HEK293 (cell line): Measurements from ENCODE around the gene EPN1.

ENCODE experiments used
- CTCF ChIA-PET: fragments of 350-600 bp; formaldehyde crosslinking; extraction: SDS; loops from one replicate; lab custom pipeline; 2021; ENCODE audit warnings: antibody characterized with exemption; lab: Yijun Ruan, JAX
- POLR2A ChIA-PET: fragments of 300-600 bp; formaldehyde crosslinking; extraction: SDS; loops from one replicate; lab custom pipeline; 2020; ENCODE audit warnings: antibody characterized with exemption, inconsistent platforms; lab: Yijun Ruan, JAX
- H3K27ac ChIP-seq: fragments of 200-500 bp; sonication (Bioruptor generic); 2 replicates; pipeline ENCODE4 v1.5.1; 2014; ENCODE audit warnings: low read depth, low read length, control low read depth, inconsistent platforms; ENCODE audit errors: extremely low read depth
- H3K36me3 ChIP-seq, 2 experiments: fragments of 200-500 bp in 1 of 2; sonication (Bioruptor generic) in 1 of 2; 1 replicate in 1 of 2; 2 replicates in 1 of 2; pipeline ENCODE4 v1.5.1; 2014 to 2017; ENCODE audit warnings: inconsistent platforms in 2 of 2, low read length in 2 of 2; ENCODE audit not compliant: control insufficient read depth in 2 of 2, insufficient read depth in 1 of 2
- H3K4me1 ChIP-seq: fragments of 200-500 bp; sonication (Bioruptor generic); 2 replicates; pipeline ENCODE4 v1.5.1; 2014; ENCODE audit warnings: mild to moderate bottlenecking, low read length, inconsistent platforms; ENCODE audit not compliant: control insufficient read depth, insufficient read depth
- H3K4me3 ChIP-seq: 2 replicates; pipeline ENCODE4 v1.5.1; 2011; ENCODE audit warnings: low read depth, mild to moderate bottlenecking, control low read depth, low read length, moderate library complexity
- H3K9me3 ChIP-seq: fragments of 200-500 bp; sonication (Bioruptor generic); 2 replicates; pipeline ENCODE4 v1.5.1; 2014; ENCODE audit warnings: low read depth, low read length, inconsistent platforms; ENCODE audit not compliant: control insufficient read depth, insufficient read depth
- HIC1 ChIP-seq: fragments of 450-650 bp; formaldehyde crosslinking; IDR thresholded peaks from 2 replicates; pipeline ENCODE4 v1.5.1; 2016; ENCODE audit warnings: missing biosample characterization, missing genetic modification characterization
- HOXD13 ChIP-seq: sonication (generic); formaldehyde crosslinking; IDR thresholded peaks from 2 replicates; pipeline ENCODE4 v1.8.0; 2022; ENCODE audit warnings: missing genetic modification reagents, borderline replicate concordance
- KLF10 ChIP-seq: fragments of 450-650 bp; IDR thresholded peaks from 2 replicates; pipeline ENCODE4 v1.5.1; 2018; ENCODE audit warnings: missing biosample characterization, mild to moderate bottlenecking, missing genetic modification characterization
- PRDM6 ChIP-seq: fragments of 450-650 bp; formaldehyde crosslinking; IDR thresholded peaks from 2 replicates; pipeline ENCODE4 v1.5.1; 2017; ENCODE audit warnings: missing biosample characterization, missing genetic modification characterization
- SETDB1 ChIP-seq: IDR thresholded peaks from one replicate; pipeline ENCODE4 v1.6.1; 2017; ENCODE audit warnings: mild to moderate bottlenecking, low read length, moderate library complexity, mixed read lengths; ENCODE audit not compliant: insufficient read length
- SP7 ChIP-seq: fragments of 450-650 bp; formaldehyde crosslinking; IDR thresholded peaks from 2 replicates; pipeline ENCODE4 v1.5.1; 2016; ENCODE audit warnings: missing biosample characterization, missing genetic modification characterization
- ZBTB26 ChIP-seq: fragments of 450-650 bp; formaldehyde crosslinking; optimal IDR thresholded peaks from 2 replicates; pipeline ENCODE3; 2016; ENCODE audit warnings: missing biosample characterization, mild to moderate bottlenecking, missing genetic modification characterization
- ZBTB44 ChIP-seq: fragments of 450-650 bp; IDR thresholded peaks from 2 replicates; pipeline ENCODE4 v1.5.1; 2018; ENCODE audit warnings: missing biosample characterization, mild to moderate bottlenecking, missing genetic modification characterization
- ZNF112 ChIP-seq: fragments of 450-650 bp; formaldehyde crosslinking; IDR thresholded peaks from 2 replicates; pipeline ENCODE4 v1.5.0; 2017; ENCODE audit warnings: missing biosample characterization, missing genetic modification characterization
- ZNF132 ChIP-seq: fragments of 450-650 bp; formaldehyde crosslinking; IDR thresholded peaks from 2 replicates; pipeline ENCODE4 v1.5.1; 2017; ENCODE audit warnings: missing biosample characterization, missing genetic modification characterization, borderline replicate concordance
- ZNF18 ChIP-seq: fragments of 450-650 bp; formaldehyde crosslinking; IDR thresholded peaks from 2 replicates; pipeline ENCODE4 v1.5.1; 2016; ENCODE audit warnings: missing biosample characterization, missing genetic modification characterization
- ZNF354C ChIP-seq: fragments of 450-650 bp; formaldehyde crosslinking; IDR thresholded peaks from 2 replicates; pipeline ENCODE4 v1.5.1; 2016; ENCODE audit warnings: missing biosample characterization, missing genetic modification characterization, low read depth, borderline replicate concordance
- ZNF362 ChIP-seq: fragments of 450-650 bp; formaldehyde crosslinking; IDR thresholded peaks from 2 replicates; pipeline ENCODE4 v1.5.1; 2016; ENCODE audit warnings: missing biosample characterization, missing genetic modification characterization
- ZNF37A ChIP-seq: fragments of 450-650 bp; IDR thresholded peaks from 2 replicates; pipeline ENCODE4 v1.5.1; 2018; ENCODE audit warnings: missing biosample characterization, missing genetic modification characterization
- ZNF398 ChIP-seq: fragments of 450-650 bp; formaldehyde crosslinking; IDR thresholded peaks from 2 replicates; pipeline ENCODE4 v1.5.1; 2017; ENCODE audit warnings: missing biosample characterization, missing genetic modification characterization
- ZNF48 ChIP-seq: fragments of 450-650 bp; formaldehyde crosslinking; IDR thresholded peaks from 2 replicates; pipeline ENCODE4 v1.5.1; 2016; ENCODE audit warnings: missing biosample characterization, missing genetic modification characterization
- ZNF501 ChIP-seq: fragments of 450-650 bp; formaldehyde crosslinking; IDR thresholded peaks from 2 replicates; pipeline ENCODE4 v1.5.1; 2016; ENCODE audit warnings: missing biosample characterization, missing genetic modification characterization
- ZNF530 ChIP-seq: fragments of 450-650 bp; formaldehyde crosslinking; IDR thresholded peaks from 2 replicates; pipeline ENCODE4 v1.5.1; 2016; ENCODE audit warnings: low read depth, missing biosample characterization, missing genetic modification characterization
- ZNF555 ChIP-seq: fragments of 450-650 bp; formaldehyde crosslinking; conservative IDR thresholded peaks from 2 replicates; pipeline ENCODE4 v1.5.1; 2017; ENCODE audit warnings: missing biosample characterization, mild to moderate bottlenecking, missing genetic modification characterization, inconsistent platforms
- ZNF580 ChIP-seq: fragments of 450-650 bp; formaldehyde crosslinking; IDR thresholded peaks from 2 replicates; pipeline ENCODE4 v1.5.1; 2016; ENCODE audit warnings: missing biosample characterization, missing genetic modification characterization
- ZNF677 ChIP-seq: fragments of 450-650 bp; IDR thresholded peaks from 2 replicates; pipeline ENCODE4 v1.5.0; 2018; ENCODE audit warnings: missing biosample characterization, mild to moderate bottlenecking, missing genetic modification characterization, moderate library complexity
- ZSCAN30 ChIP-seq: fragments of 450-650 bp; IDR thresholded peaks from 2 replicates; pipeline ENCODE4 v1.5.1; 2018; ENCODE audit warnings: missing biosample characterization, mild to moderate bottlenecking, missing genetic modification characterization, moderate library complexity

Gene EPN1

GRCh38 chr19:55638864-55639359 lies 36.1 kb upstream of the EPN1 start (continued):
- TF ChIP-seq ZSCAN30 (tag by site-specific recombination) (peak; percentile 31; the same call in 1 of the 2 replicates), ZNF362 (tag by site-specific recombination) (peak; percentile 80), SP7 (tag by site-specific recombination) (peak; percentile 66), ZBTB26 (no peak), PRDM6 (tag by site-specific recombination) (no peak), ZNF18 (tag by site-specific recombination) (no peak), ZNF555 (no peak)

GRCh38 chr19:55640043-55640576 lies 34.9 kb upstream of the EPN1 start:
- ChIA-PET POLR2A (interaction anchor here (1.0 kb wide), 1 partner anchor 178 kb away, joined by 3 read pairs; the partner anchor contains the start of gene ISOC2), CTCF (interaction anchor here (1.0 to 1.3 kb wide), 2 partner anchors 14 to 16 kb away, joined by 4 to 8 read pairs; partner anchors contain the start of gene ZNF784)
- no peak for TF ChIP-seq KLF10
- TF ChIP-seq HIC1 (tag by site-specific recombination) = peak; percentile 40; the same call in 1 of the 2 replicates
- no peak for TF ChIP-seq ZNF555
- no peak for TF ChIP-seq ZNF132 (tag by site-specific recombination)
- TF ChIP-seq ZNF48 (tag by site-specific recombination) = no peak
- 0 out of 2 replicates have a peak, but pooled peaks have one; percentile 5 for TF ChIP-seq ZNF677 (tag by site-specific recombination)
- no peak for TF ChIP-seq ZNF530 (tag by site-specific recombination)
- TF ChIP-seq HOXD13 (CRISPR knock-in tag) = 0 out of 2 replicates have a peak, but pooled peaks have one; percentile 15
- no peak for TF ChIP-seq ZNF398 (tag by site-specific recombination)
- peak; percentile 74 for TF ChIP-seq SETDB1
- TF ChIP-seq ZNF354C = no peak
- no peak for TF ChIP-seq ZNF580 (tag by site-specific recombination)
- no peak for TF ChIP-seq ZNF112 (tag by site-specific recombination)
- TF ChIP-seq ZBTB44 (tag by site-specific recombination) = peak; percentile 90
- TF ChIP-seq ZNF501 = no peak
- TF ChIP-seq ZNF37A (tag by site-specific recombination) = no peak
- Histone ChIP-seq H3K4me3 (peak overlapping the region; percentile 61), H3K4me1 (peaks cover 32% of the 10 kb centered on the region), H3K36me3 (peaks cover 8 to 19% of the 10 kb centered on the region in 2 experiments; a peak in 2 of 3 replicates), H3K9me3 (no peaks in the 10 kb centered on the region), H3K27ac (peak overlapping the region; percentile 96)
